ENCODE data around the gene INPP5K.
A peak's percentile ranks its signal among the peaks of the same experiment; 100 is the strongest.
"Not testable (repeated sequence)": the region's sequence is repeated elsewhere in the genome, so short reads cannot be mapped to it uniquely, and the experiment has no call there.

The INPP5K gene

DNA sequence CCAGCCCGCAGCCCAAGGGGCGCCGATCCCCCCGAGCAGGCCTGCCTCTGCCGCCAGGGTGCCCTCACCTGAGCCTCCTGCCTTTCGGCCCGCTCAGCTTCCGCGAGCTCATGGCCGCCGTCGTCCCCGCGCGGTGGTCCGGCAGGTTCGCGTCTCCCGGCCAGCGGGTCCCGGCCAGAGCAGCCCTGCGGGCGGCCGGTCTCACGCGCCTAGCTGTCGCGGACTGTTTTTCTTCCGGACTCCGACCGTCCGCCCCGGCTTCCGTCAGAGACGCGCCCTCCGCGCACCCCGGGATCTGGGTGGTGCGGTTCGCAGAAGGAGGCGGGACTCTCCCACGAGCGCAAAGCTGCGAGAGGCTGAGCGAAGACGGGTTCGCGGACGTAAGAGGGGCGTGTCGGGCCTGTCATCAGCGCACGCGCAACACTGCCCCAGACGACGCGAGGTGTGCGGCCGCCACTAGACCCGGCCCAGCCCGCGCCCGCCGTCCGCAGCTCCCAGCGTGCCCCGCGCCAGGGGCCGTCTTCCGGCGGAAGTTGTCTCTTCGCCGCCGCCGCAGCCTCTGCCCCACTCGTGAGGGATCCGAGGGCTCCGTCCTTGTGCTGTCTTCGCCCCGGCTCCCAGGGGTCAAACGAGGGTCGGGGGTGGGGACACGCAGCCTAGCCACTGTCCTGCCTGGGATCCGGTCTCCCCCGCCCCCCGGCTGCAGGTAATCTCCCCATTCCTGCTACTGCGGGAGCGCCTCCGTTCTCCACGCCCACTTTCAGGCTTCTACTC lies at the start of gene INPP5K:
Gene INPP5K (minus strand): TSS at position 225 of the 774 bp plus-strand sequence. CDS start 113 bp downstream, at position 112.
- DNase-seq, result peak; percentile 97

DNA sequence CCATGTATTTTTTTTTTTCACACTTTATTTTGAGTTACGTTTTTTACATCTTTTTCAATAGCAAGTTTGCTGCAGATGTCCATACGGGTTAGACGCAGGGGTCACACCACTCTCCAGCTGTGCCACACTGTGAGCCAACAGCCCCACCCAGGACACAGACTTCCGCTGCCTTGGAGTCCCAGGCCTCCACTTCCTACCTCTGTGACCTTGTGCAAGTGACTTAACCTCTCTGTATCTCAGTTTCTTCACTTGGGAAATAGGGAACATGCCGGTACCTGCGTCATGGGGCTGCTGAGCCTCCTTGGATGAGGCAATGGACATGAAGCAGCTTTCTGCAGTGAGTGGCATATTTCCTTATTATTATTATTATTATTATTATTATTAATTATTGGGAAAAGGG lies 49.5 kb upstream of the INPP5K start:
- no peak for DNase-seq

- no peak for DNase-seq
Measured at GRCh38 chr17:1563786-1564613, 47.6 kb upstream of the INPP5K start.

DNA sequence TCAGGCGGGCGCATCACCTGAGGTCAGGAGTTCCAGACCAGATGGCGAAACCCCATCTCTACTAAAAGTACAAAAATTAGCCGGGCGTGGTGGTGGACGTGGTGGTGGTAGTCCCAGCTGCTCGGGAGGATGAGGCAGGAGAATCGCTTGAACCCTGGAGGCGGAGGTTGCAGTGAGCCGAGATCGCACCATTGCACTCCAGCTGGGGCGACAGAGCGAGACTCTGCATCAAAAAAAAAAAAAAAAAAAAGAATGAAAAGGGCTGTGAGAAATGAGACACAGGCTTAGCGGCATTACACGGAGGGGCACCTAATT lies 47.0 kb upstream of the INPP5K start:
- not testable (repeated sequence) for DNase-seq

DNA sequence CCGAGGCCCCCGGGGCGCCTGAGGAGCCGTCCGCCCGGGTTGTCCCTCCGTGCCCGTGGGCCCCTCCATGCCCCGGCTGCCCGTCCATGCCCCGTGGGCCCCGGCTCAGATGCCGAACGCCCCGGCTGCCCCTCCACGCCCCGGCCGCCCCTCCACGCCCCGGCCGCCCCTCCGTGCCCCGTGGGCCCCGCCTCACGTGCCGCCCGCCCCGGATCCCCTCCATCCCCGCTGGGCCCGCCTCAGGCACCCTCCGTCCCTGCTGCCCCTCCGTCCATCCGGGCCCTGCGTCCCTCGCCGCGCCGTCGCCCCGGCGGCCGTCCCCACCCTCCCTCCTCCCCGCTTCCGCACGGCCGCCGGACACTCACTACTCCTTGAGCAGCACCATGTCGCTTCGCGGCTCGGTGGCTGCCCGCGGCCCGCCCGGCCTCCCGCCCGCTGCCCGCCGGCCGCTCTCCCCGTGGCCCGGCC lies 45.8 kb upstream of the INPP5K start:
- DNase-seq, result no peak

DNA sequence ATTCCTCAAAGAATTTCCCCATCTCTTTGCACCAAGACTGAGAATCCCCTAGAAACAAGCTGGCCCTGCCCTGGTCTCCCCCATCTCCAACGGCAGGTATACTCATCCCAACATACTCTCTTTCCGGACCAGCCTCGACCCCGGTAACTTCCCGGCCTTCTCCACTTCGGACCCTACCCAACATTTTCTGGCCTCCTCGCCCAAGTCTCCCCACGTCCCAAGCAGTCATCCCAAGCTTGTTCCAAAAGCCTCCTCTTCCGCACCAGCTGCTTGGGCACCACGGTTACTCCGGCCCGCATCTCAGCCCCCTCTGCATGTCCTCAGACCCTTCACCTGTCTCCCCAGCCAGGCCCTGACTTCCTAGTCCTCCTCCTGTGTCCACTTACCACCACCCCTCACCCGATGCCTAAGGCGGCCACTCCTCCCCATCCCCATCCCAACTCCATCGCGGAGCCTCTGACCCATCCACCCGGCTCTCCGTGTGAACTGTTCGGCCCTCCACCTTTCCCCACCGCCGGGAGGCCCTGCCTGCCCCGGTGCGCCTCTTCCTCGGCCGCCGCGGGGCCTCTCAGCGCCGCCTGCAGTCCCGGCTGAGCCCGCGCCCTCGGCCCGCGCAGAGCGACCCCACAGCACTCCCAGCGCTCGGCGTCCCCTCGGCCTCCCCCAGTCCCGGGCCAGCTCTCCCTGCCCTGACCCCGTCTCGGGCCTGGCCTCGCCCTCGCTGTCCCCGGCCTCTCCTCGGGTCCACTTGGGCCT lies 45.2 kb upstream of the INPP5K start:
- peak; percentile 77 for DNase-seq

- no peak for DNase-seq
Measured at GRCh38 chr17:1560858-1561355, 44.5 kb upstream of the INPP5K start.

DNA sequence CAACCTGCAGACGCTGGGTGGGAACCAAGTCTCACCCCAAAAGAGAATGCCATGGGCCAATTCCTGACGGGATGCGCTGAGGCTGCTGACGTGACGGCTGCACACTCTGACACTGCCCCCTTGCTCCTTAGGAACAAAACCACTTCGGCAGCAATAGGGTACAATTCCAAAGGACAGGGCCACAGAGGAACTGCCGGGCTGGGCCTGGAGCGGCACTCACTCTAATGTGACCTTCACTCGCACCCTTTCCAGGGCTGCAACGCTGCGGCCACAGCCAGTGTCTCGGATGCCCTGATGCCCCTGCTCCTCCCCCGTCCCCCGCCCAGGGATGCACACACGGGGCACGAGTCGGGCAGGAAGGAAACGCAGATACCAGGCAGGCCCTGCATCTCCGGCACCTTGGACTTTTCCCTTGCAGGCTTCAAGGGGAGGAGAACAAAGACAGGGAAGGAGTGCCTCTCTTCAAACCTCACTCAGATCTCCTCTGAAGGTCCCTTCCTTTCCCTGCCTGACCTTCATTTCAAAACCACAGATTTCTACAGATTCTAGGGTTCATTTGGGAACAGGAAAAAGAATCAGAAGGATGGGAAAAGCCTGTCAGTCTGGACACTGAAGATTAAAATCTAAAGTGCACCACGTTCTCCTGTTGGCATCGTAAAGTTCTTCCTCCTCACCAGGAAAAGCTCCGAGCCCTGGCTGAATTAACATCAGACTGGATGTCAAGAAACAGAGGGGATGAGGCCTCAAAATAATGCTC lies 43.9 kb upstream of the INPP5K start:
- no peak for DNase-seq

DNA sequence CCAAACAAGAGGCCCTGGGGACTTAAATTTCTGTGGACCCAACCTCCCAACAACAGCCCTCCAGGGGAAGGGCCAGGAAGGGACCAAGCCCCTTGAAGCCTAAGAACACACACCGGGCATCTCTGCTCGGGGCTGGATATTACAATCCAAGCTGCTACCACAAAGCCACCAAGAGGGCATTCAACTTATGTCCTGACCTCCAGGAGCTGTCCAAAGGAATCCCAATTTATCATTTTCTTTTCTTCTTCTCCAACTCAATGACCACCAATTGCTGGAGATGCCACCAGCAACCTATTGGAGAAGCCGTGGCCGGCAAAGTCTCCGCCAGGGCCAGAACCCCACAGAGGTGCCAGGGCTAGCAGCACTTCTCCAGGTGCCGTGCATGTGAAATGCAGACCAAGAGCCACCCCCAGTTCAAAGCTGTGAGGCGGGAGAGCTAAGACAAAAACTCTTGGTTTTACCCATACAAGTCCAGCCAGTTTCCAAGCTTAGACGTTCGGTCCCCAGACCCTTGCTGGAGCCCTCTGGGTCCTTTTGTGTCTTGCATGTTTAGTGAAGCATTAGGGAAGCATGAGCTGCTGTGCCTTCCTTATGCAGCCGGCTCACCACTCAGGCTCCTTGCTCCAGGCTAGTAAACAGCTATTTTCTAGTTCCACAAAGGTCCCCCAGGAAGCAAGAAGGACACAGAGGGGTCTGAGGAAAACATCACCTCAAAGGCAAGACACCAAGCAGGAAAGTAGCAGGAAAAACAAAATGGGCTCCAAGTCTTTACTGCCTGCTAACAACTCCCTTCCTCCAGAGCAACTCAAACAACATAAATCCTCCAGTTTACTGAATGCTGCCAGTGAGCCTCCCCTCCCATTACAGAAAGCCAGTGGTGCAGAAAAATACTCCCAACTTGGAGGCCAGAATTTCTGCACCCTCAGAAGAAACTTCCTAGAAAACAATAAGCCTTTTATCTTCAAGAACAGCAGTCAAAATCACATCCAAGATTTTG lies 42.9 kb upstream of the INPP5K start:
- DNase-seq, result no peak

- no peak for DNase-seq
Measured at GRCh38 chr17:1558401-1558800, 42.0 kb upstream of the INPP5K start.

GRCh38 chr17:1557355-1558095 lies 41.1 kb upstream of the INPP5K start:
- no peak for DNase-seq

- DNase-seq, result no peak
Measured at GRCh38 chr17:1555651-1556471, 39.4 kb upstream of the INPP5K start.

DNA sequence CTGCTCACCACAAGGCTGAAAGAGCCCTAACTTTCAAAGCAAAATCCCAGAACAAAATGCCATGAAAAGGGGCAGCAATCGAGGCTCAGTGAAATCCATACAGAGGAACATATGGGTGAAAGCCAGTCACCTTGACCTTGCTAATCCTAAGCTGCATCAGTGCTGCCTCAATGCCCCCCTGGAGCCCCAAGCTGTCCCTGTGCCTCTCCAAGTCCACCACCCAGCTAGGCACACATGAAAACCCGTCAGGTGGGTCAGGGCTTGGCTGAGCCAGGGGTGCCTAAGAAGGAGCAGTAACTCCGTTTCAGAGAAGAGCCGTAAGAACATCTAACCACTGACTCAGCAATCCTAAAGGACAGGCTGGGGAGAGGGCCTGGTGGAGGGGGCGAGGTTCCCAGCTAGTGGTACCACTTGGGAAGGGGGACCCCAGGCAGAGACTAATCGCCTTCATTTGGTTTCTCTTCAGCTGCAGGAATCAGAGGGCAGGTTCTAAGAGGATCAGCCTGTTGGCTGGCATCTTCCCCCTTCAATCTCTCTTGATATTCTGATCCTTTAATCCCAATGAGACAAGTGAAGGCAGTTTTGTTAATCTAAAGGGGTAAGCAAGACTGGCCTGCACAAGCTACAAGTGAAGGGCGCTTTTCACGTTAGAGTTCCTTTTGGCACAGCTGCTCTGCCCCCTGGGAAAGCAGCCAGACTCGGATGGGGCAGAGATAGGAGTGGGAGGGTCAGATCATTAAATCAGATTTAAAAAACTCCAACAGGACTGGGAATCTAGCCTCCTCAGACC lies 38.5 kb upstream of the INPP5K start:
- DNase-seq, result no peak

DNA sequence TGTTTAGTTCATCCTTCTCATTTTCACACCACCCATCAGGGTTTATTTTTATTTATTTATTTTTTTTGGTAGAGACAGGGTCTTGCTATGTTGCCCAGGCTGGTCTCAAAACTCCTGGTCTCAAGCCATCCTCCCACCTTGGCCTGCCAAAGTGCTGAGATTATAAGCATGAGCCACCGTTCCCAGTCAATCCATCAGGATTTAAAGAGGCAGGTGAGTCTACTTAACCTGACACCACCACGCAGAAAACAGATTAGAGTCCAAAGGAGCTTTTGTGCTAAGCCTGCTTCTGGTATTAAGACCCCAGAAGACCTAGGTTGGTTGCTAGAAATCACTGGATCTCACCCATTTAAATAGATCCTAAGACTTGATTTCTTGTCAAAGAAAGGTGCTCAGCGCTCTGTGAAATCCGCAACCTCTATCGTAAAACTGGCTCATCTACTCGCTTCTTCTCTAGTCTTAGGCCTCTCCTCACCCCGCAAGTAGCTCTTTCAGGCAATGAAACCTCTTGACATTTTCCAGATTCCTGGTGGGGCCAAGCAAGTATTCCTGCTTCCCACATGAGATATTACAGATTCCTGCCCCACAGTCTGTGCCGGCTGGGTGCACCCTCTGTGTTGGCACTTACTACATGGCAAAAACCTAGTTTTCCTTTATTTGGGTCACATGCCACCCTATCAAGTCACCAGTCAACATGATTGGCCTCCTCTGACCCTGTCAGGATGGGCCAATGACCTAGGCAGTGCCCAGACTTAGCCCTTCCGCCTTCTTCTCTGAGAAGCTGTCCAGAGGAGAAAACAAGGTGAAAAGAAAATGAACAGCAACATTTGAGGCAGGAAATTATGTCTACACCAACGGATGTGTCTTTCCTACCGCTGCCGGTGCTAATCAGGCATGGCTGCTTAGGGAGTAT lies 37.2 kb upstream of the INPP5K start:
- no peak for DNase-seq

GRCh38 chr17:1552932-1553331 lies 36.5 kb upstream of the INPP5K start:
- DNase-seq, result no peak

- no peak for DNase-seq
Measured at GRCh38 chr17:1551741-1552140, 35.3 kb upstream of the INPP5K start.

GRCh38 chr17:1548032-1548431 lies 31.6 kb upstream of the INPP5K start:
- no peak for DNase-seq
